SK-N-SH (cell line): ENCODE results near the gene SCRN1.

Source experiments
- CTCF ChIP-seq: fragments of 200-600 bp; sonication (generic); IDR thresholded peaks from 2 replicates; pipeline ENCODE4 v1.6.1; 2017; ENCODE audit warnings: antibody characterized with exemption, mild to moderate bottlenecking, moderate library complexity
- FOSL2 ChIP-seq: IDR thresholded peaks from 2 replicates; pipeline ENCODE4 v1.4.0; 2012; ENCODE audit warnings: low read depth, mild to moderate bottlenecking, moderate library complexity, borderline replicate concordance
- MXI1 ChIP-seq: IDR thresholded peaks from 2 replicates; pipeline ENCODE4 v1.6.1; 2012; ENCODE audit warnings: mild to moderate bottlenecking, low read depth, low read length, improper control_type of control experiment
- POLR2AphosphoS5 ChIP-seq: IDR thresholded peaks from 2 replicates; pipeline ENCODE4 v1.6.1; 2012; ENCODE audit warnings: low read depth, low read length
- RAD21 ChIP-seq: IDR thresholded peaks from 2 replicates; pipeline ENCODE4 v1.6.1; 2012; ENCODE audit warnings: mild to moderate bottlenecking, low read length
- SIN3A ChIP-seq: IDR thresholded peaks from 2 replicates; pipeline ENCODE4 v1.6.1; 2012; ENCODE audit warnings: low read depth, mild to moderate bottlenecking, low read length, moderate library complexity, borderline replicate concordance
- TAF1 ChIP-seq: IDR thresholded peaks from 2 replicates; pipeline ENCODE4 v1.6.1; 2012; ENCODE audit warnings: low read depth, mild to moderate bottlenecking, low read length, moderate library complexity, borderline replicate concordance
- TEAD4 ChIP-seq: IDR thresholded peaks from 2 replicates; pipeline ENCODE4 v1.4.0; 2012; ENCODE audit warnings: mild to moderate bottlenecking, borderline replicate concordance; ENCODE audit not compliant: insufficient read depth
- YY1 ChIP-seq: IDR thresholded peaks from 2 replicates; pipeline ENCODE4 v1.4.0; 2012; ENCODE audit warnings: low read depth, mild to moderate bottlenecking
- TF ChIP-seq, protein P1 (sequence below): IDR thresholded peaks from 2 replicates; pipeline ENCODE4 v1.6.1; 2012; ENCODE audit warnings: mild to moderate bottlenecking, low read depth, low read length, moderate library complexity

DNA sequence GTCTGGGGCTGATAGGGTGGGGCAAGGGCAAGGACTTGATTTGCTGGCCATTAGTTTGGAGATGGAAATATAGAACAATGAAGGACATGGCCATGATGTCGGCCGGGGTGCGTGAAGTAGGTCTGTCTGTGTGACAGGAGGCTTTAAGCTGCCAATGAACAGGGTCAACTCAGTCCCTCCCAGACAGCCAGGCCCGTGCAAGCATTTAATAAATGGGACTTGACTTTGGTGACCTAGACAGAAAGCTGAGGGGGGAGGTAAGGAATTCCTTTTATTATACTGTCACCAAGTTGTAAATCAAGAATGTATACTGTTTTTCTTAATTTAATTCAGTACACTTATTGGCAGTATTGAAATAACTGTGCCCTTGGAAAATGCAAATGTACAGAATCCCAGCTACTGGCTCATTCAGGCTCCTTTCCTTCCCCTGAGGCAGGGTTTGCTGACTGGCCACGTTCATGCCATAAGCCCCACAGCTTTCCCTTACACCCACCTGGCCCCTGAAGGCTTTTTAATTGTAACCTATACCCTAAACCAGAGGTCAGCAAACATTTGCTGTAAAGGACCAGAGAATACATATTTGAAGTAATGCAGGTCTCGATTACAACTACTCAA lies 96.1 kb downstream of the SCRN1 start:
- TF ChIP-seq TEAD4 (no peak), YY1 (no peak), CTCF (no peak), POLR2AphosphoS5 (no peak), FOSL2 (no peak), SIN3A (no peak), TAF1 (no peak), MXI1 (no peak), RAD21 (no peak)
- TF ChIP-seq, protein P1, sequence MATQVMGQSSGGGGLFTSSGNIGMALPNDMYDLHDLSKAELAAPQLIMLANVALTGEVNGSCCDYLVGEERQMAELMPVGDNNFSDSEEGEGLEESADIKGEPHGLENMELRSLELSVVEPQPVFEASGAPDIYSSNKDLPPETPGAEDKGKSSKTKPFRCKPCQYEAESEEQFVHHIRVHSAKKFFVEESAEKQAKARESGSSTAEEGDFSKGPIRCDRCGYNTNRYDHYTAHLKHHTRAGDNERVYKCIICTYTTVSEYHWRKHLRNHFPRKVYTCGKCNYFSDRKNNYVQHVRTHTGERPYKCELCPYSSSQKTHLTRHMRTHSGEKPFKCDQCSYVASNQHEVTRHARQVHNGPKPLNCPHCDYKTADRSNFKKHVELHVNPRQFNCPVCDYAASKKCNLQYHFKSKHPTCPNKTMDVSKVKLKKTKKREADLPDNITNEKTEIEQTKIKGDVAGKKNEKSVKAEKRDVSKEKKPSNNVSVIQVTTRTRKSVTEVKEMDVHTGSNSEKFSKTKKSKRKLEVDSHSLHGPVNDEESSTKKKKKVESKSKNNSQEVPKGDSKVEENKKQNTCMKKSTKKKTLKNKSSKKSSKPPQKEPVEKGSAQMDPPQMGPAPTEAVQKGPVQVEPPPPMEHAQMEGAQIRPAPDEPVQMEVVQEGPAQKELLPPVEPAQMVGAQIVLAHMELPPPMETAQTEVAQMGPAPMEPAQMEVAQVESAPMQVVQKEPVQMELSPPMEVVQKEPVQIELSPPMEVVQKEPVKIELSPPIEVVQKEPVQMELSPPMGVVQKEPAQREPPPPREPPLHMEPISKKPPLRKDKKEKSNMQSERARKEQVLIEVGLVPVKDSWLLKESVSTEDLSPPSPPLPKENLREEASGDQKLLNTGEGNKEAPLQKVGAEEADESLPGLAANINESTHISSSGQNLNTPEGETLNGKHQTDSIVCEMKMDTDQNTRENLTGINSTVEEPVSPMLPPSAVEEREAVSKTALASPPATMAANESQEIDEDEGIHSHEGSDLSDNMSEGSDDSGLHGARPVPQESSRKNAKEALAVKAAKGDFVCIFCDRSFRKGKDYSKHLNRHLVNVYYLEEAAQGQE = no peak
